OCI-LY1 (cell line): ENCODE measurements around the gene ABLIM3.
A peak's percentile ranks its signal among the peaks of the same experiment; 100 is the strongest.

Experiments used
- H2AFZ ChIP-seq: fragments of 200-600 bp; sonication (generic), shearing (Covaris generic); 2 replicates; pipeline ENCODE4 v1.6.0; 2014; ENCODE audit warnings: antibody characterized with exemption, mild to moderate bottlenecking, low read length
- H3F3A ChIP-seq: fragments of 200-600 bp; sonication (generic), shearing (Covaris generic); 2 replicates; pipeline ENCODE4 v1.6.0; 2014; ENCODE audit warnings: mild to moderate bottlenecking, antibody characterized with exemption, low read length, moderate library complexity; ENCODE audit not compliant: insufficient read depth
- H3K27ac ChIP-seq: fragments of 200-600 bp; sonication (generic); 2 replicates; pipeline ENCODE4 v1.5.1; 2014; ENCODE audit warnings: low read length, mixed run types, mild to moderate bottlenecking, low read depth; ENCODE audit not compliant: poor library complexity, severe bottlenecking
- H3K27me3 ChIP-seq: fragments of 200-600 bp; sonication (generic); 2 replicates; pipeline ENCODE4 v1.6.0; 2014; ENCODE audit warnings: antibody characterized with exemption, mild to moderate bottlenecking, low read length, moderate library complexity; ENCODE audit not compliant: insufficient read depth
- H3K36me3 ChIP-seq: fragments of 200-600 bp; sonication (generic); 2 replicates; pipeline ENCODE4 v1.6.1; 2014; ENCODE audit warnings: mild to moderate bottlenecking, antibody characterized with exemption, low read length, moderate library complexity, mixed read lengths; ENCODE audit not compliant: insufficient read depth
- H3K4me1 ChIP-seq: fragments of 200-600 bp; sonication (generic); 2 replicates; pipeline ENCODE4 v1.5.1; 2014; ENCODE audit warnings: mild to moderate bottlenecking, low read length, moderate library complexity; ENCODE audit not compliant: insufficient read depth, severe bottlenecking
- H3K4me2 ChIP-seq: fragments of 200-600 bp; sonication (generic), shearing (Covaris generic); 2 replicates; pipeline ENCODE4 v1.6.1; 2014; ENCODE audit warnings: low read length
- H3K4me3 ChIP-seq: fragments of 200-600 bp; sonication (generic); 2 replicates; pipeline ENCODE4 v1.5.1; 2014; ENCODE audit warnings: low read length, low read depth, mild to moderate bottlenecking, mixed read lengths; ENCODE audit not compliant: poor library complexity, severe bottlenecking
- H3K79me2 ChIP-seq: fragments of 200-600 bp; shearing (Covaris generic); 2 replicates; pipeline ENCODE4 v1.6.1; 2016; ENCODE audit warnings: mixed run types, low read length, mixed read lengths; ENCODE audit not compliant: insufficient read depth
- H3K9ac ChIP-seq: fragments of 200-600 bp; sonication (generic), shearing (Covaris generic); 2 replicates; pipeline ENCODE4 v1.6.1; 2014; ENCODE audit warnings: mild to moderate bottlenecking, low read length, mixed read lengths
- H3K9me2 ChIP-seq: fragments of 200-600 bp; sonication (generic), shearing (Covaris generic); 2 replicates; pipeline ENCODE4 v1.6.1; 2014; ENCODE audit warnings: low read depth, mild to moderate bottlenecking, low read length, mixed read lengths
- H3K9me3 ChIP-seq: fragments of 200-600 bp; shearing (Covaris generic); 2 replicates; pipeline ENCODE4 v1.6.1; 2014; ENCODE audit warnings: low read length, mixed read lengths
- H4K20me1 ChIP-seq: fragments of 200-600 bp; sonication (generic), shearing (Covaris generic); 2 replicates; pipeline ENCODE4 v1.6.0; 2016; ENCODE audit warnings: mild to moderate bottlenecking, low read length; ENCODE audit not compliant: insufficient read depth
- EZH2 ChIP-seq: fragments of 200-600 bp; sonication (generic), shearing (Covaris generic); IDR thresholded peaks from 2 replicates; pipeline ENCODE4 v1.8.0; 2017; ENCODE audit warnings: borderline replicate concordance, mixed run types, mild to moderate bottlenecking, antibody characterized with exemption, low read length, moderate library complexity, mixed read lengths
- TF ChIP-seq, protein P1 (sequence below): fragments of 200-600 bp; sonication (generic), shearing (Covaris generic); IDR thresholded peaks from 2 replicates; pipeline ENCODE4 v1.5.1; 2017; ENCODE audit warnings: mild to moderate bottlenecking, antibody characterized with exemption, low read length, moderate library complexity, mixed read lengths

ABLIM3 gene

DNA sequence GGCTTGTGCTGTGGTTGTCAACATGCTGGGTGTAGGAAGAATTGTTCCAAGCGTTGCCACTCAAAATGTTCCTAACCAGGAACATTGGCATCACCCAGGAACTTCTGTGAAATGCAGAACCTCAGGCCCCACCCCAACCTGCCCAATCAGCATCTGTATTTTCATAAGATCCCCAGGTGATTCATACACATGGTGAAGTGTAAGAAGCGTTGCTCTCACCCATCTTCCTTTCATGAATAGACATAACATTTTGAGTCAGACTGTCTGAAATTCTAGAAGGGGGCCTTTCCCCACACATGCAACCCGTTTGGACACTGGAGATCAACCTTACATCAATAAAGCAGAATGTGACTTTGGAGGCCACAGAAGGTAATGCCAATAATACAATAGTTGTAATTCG, 121.0 kb downstream of the ABLIM3 start:
- Histone ChIP-seq H3K79me2 (no peaks in the 10 kb centered on the region), H3K36me3 (no peaks in the 10 kb centered on the region), H3K9me2 (no peaks in the 10 kb centered on the region), H3K27me3 (no peaks in the 10 kb centered on the region), H3F3A (no peaks in the 10 kb centered on the region), H2AFZ (no peak overlapping the region), H3K9me3 (no peaks in the 10 kb centered on the region), H3K9ac (no peak overlapping the region), H3K4me3 (no peak overlapping the region), H3K4me1 (peaks cover 5% of the 10 kb centered on the region), H4K20me1 (no peaks in the 10 kb centered on the region), H3K27ac (no peak overlapping the region), H3K4me2 (no peak overlapping the region)
- TF ChIP-seq, protein P1, sequence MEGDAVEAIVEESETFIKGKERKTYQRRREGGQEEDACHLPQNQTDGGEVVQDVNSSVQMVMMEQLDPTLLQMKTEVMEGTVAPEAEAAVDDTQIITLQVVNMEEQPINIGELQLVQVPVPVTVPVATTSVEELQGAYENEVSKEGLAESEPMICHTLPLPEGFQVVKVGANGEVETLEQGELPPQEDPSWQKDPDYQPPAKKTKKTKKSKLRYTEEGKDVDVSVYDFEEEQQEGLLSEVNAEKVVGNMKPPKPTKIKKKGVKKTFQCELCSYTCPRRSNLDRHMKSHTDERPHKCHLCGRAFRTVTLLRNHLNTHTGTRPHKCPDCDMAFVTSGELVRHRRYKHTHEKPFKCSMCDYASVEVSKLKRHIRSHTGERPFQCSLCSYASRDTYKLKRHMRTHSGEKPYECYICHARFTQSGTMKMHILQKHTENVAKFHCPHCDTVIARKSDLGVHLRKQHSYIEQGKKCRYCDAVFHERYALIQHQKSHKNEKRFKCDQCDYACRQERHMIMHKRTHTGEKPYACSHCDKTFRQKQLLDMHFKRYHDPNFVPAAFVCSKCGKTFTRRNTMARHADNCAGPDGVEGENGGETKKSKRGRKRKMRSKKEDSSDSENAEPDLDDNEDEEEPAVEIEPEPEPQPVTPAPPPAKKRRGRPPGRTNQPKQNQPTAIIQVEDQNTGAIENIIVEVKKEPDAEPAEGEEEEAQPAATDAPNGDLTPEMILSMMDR = no peak
- no peak for TF ChIP-seq EZH2

DNA sequence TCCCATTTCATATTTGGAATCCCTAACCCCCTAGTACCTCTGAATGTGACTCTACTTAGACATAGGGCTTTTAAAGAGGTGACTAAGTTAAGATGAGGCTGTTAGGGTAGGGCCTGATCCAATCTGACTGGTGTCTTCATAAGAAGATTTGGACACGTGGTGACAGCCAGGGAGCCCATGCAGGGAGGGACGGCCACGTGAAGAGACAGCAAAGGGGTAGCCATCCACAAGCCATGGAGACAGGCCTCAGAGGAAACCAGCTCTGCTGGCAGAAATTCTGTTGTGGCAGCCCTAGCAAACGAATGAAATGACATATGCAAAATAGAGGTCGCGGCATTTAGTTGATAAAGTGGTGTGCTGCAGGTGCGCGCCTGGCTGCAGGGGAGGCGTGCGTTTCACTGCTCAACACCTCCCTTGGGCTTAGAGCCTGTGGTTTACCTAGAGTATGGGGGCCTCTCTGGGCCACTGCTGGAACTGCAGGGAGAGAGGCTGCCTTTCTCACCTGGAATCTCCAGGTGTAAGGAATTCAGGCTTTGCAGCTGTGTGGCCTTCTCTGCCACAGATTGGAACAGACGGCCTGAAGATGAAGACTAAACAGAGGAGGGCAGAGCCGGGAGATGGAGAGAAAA, 123.3 kb downstream of the ABLIM3 start:
- Histone ChIP-seq H4K20me1 (no peaks in the 10 kb centered on the region), H3K36me3 (no peaks in the 10 kb centered on the region; the same call in 1 of the 2 replicates), H3K4me1 (peaks cover 5% of the 10 kb centered on the region), H3K27me3 (no peaks in the 10 kb centered on the region), H2AFZ (no peak overlapping the region), H3K79me2 (no peaks in the 10 kb centered on the region), H3K9me3 (0 out of 2 replicates have a peak, but pooled peaks cover 7% of the 10 kb centered on the region), H3K4me2 (no peak overlapping the region), H3K9me2 (no peaks in the 10 kb centered on the region), H3K4me3 (no peak overlapping the region), H3K27ac (no peak overlapping the region), H3K9ac (no peak overlapping the region), H3F3A (no peaks in the 10 kb centered on the region)
- TF ChIP-seq EZH2 = no peak
- TF ChIP-seq, protein P1 = peak; percentile 87

DNA sequence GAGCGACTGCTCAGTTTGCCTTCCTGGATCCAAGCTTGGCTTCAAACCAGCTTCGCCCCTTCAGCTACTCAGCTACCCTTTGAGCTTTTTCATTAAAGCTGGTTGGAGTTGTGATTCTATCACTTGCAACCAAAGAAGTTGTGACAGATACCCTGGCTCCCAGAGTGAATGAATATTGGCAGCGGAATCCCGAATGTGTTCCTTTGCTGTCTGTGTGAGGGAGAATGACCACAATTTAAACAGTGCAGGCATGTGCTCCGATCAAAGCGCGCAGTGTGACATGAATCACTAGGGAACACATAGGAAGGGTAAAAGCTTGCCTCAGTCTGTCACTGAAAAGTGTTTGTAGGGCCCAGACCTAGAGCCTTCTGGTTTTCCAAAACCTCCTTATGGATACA, 123.8 kb downstream of the ABLIM3 start:
- Histone ChIP-seq H3K79me2 (no peaks in the 10 kb centered on the region), H3K9me3 (0 out of 2 replicates have a peak, but pooled peaks cover 7% of the 10 kb centered on the region), H3K27me3 (no peaks in the 10 kb centered on the region), H3K4me1 (peaks cover 5% of the 10 kb centered on the region), H3K27ac (no peak overlapping the region), H3K36me3 (no peaks in the 10 kb centered on the region; the same call in 1 of the 2 replicates), H3K4me2 (no peak overlapping the region), H3K9ac (no peak overlapping the region), H3F3A (no peaks in the 10 kb centered on the region), H2AFZ (no peak overlapping the region), H4K20me1 (no peaks in the 10 kb centered on the region), H3K4me3 (no peak overlapping the region), H3K9me2 (no peaks in the 10 kb centered on the region)
- TF ChIP-seq EZH2 = no peak
- TF ChIP-seq, protein P1 = no peak
